Trophoblast cell (in vitro differentiated cells and primary cell): Measurements from ENCODE around the gene OSBPL3.

Source experiments
- DNase-seq, 2 donors: peaks; one replicate each; pipeline ENCODE4 v3.0.0-alpha.2; 2016
- H2AFZ ChIP-seq: 2 replicates; pipeline ENCODE4 v1.6.1; 2013; ENCODE audit warnings: low read length, moderate library complexity, mild to moderate bottlenecking; ENCODE audit not compliant: insufficient read depth, poor library complexity
- H2AK5ac ChIP-seq: 2 replicates; pipeline ENCODE4 v1.6.1; 2013; ENCODE audit warnings: mild to moderate bottlenecking, low read length
- H2BK120ac ChIP-seq: 2 replicates; pipeline ENCODE4 v1.6.1; 2013; ENCODE audit warnings: low read length, mild to moderate bottlenecking, moderate library complexity; ENCODE audit not compliant: insufficient read depth, poor library complexity
- H2BK12ac ChIP-seq: 2 replicates; pipeline ENCODE4 v1.6.1; 2013; ENCODE audit warnings: mild to moderate bottlenecking, low read length, moderate library complexity
- H2BK5ac ChIP-seq: 2 replicates; pipeline ENCODE4 v1.6.1; 2013; ENCODE audit warnings: low read length, low read depth, moderate library complexity, mild to moderate bottlenecking; ENCODE audit not compliant: poor library complexity
- H3K14ac ChIP-seq: 2 replicates; pipeline ENCODE4 v1.6.1; 2013; ENCODE audit warnings: mild to moderate bottlenecking, low read length
- H3K18ac ChIP-seq: 2 replicates; pipeline ENCODE4 v1.6.1; 2013; ENCODE audit warnings: mild to moderate bottlenecking, low read length
- H3K23ac ChIP-seq: 2 replicates; pipeline ENCODE4 v1.6.1; 2013; ENCODE audit warnings: low read length
- H3K27ac ChIP-seq: 2 replicates; pipeline ENCODE4 v1.5.1; 2013; ENCODE audit warnings: low read depth, mild to moderate bottlenecking, inconsistent platforms, low read length, moderate library complexity
- H3K27me3 ChIP-seq: 2 replicates; pipeline ENCODE4 v1.6.1; 2013; ENCODE audit warnings: inconsistent platforms, mild to moderate bottlenecking, low read length, moderate library complexity; ENCODE audit not compliant: insufficient read depth
- H3K36me3 ChIP-seq, 2 experiments: 1 replicate in 1 of 2; 2 replicates in 1 of 2; pipeline ENCODE4 v1.6.1; 2013; ENCODE audit warnings: low read length in 2 of 2, mild to moderate bottlenecking in 2 of 2, moderate library complexity in 1 of 2; ENCODE audit not compliant: insufficient read depth in 2 of 2, control insufficient read depth in 1 of 2
- H3K4ac ChIP-seq: 2 replicates; pipeline ENCODE4 v1.6.1; 2013; ENCODE audit warnings: low read depth, mild to moderate bottlenecking, low read length, moderate library complexity
- H3K4me1 ChIP-seq, 2 experiments: 1 replicate in 1 of 2; 2 replicates in 1 of 2; pipeline ENCODE4 v1.6.1; 2013; ENCODE audit warnings: low read length in 2 of 2, mild to moderate bottlenecking in 2 of 2, moderate library complexity in 1 of 2; ENCODE audit not compliant: insufficient read depth in 2 of 2, control insufficient read depth in 1 of 2
- H3K4me2 ChIP-seq: 2 replicates; pipeline ENCODE4 v1.6.1; 2013; ENCODE audit warnings: inconsistent platforms, mild to moderate bottlenecking, low read length, moderate library complexity
- H3K4me3 ChIP-seq: 2 replicates; pipeline ENCODE4 v1.5.1; 2013; ENCODE audit warnings: mild to moderate bottlenecking, low read depth, low read length, inconsistent platforms
- H3K79me1 ChIP-seq: one replicate; pipeline ENCODE4 v1.6.1; 2013; ENCODE audit warnings: low read length
- H3K79me2 ChIP-seq: 2 replicates; pipeline ENCODE4 v1.6.1; 2013; ENCODE audit warnings: low read length, mild to moderate bottlenecking; ENCODE audit not compliant: control insufficient read depth, insufficient read depth, poor library complexity
- H3K9ac ChIP-seq: 2 replicates; pipeline ENCODE4 v1.6.1; 2013; ENCODE audit warnings: mild to moderate bottlenecking, low read length
- H3K9me3 ChIP-seq: 2 replicates; pipeline ENCODE4 v1.6.1; 2013; ENCODE audit warnings: low read depth, mild to moderate bottlenecking, control low read depth, inconsistent platforms, low read length; ENCODE audit not compliant: insufficient read depth
- H4K12ac ChIP-seq: 2 replicates; pipeline ENCODE4 v1.6.1; 2013; ENCODE audit warnings: low read depth, mild to moderate bottlenecking, low read length, moderate library complexity
- H4K8ac ChIP-seq: 2 replicates; pipeline ENCODE4 v1.6.1; 2013; ENCODE audit warnings: low read depth, mild to moderate bottlenecking, low read length, moderate library complexity
- H4K91ac ChIP-seq: one replicate; pipeline ENCODE4 v1.6.1; 2013; ENCODE audit warnings: low read depth, mild to moderate bottlenecking, low read length, moderate library complexity
- WGBS: extraction: QIAGEN DNeasy Blood & Tissue Kit; methylation state at CpG from one replicate; pipeline ENCODE4 v1.1.7; 2013; ENCODE audit warnings: missing lambda C conversion rate; ENCODE audit not compliant: insufficient read length, insufficient coverage; ENCODE audit errors: extremely low coverage; 5-methylcytosine and 5-hydroxymethylcytosine counted together

The OSBPL3 gene

GRCh38 chr7:24769851-24770250 is 210.1 kb downstream of the OSBPL3 start:
- no CpG with 5 or more reads among the region's 2 CpGs for WGBS
- DNase-seq: no peak
- no peak overlapping the region for H4K12ac ChIP-seq

GRCh38 chr7:24769014-24769830 is 210.8 kb downstream of the OSBPL3 start:
- Histone ChIP-seq H3K4ac (no peak overlapping the region), H3K79me1 (no peaks in the 10 kb centered on the region), H3K9me3 (no peaks in the 10 kb centered on the region), H3K27me3 (no peaks in the 10 kb centered on the region), H3K4me1 (no peaks in the 10 kb centered on the region), H2BK5ac (no peak overlapping the region), H3K36me3 (no peaks in the 10 kb centered on the region), H3K14ac (no peak overlapping the region), H3K4me3 (no peak overlapping the region), H2BK120ac (no peak overlapping the region), H4K12ac (no peak overlapping the region), H3K23ac (no peak overlapping the region), H3K9ac (no peak overlapping the region), H3K18ac (no peak overlapping the region), H4K91ac (no peak overlapping the region), H3K27ac (no peak overlapping the region), H2BK12ac (no peak overlapping the region), H2AFZ (no peak overlapping the region), H4K8ac (no peak overlapping the region), H2AK5ac (no peak overlapping the region), H3K79me2 (no peaks in the 10 kb centered on the region), H3K4me2 (no peak overlapping the region)
- no peak for DNase-seq
- WGBS: no CpG with 5 or more reads among the region's 9 CpGs

More at GRCh38 chr7:24769851-24770250, 210.1 kb downstream of the OSBPL3 start:
- Histone ChIP-seq H3K23ac (no peak overlapping the region), H2BK12ac (no peak overlapping the region), H2BK5ac (no peak overlapping the region), H3K4me1 (no peaks in the 10 kb centered on the region), H2AK5ac (no peak overlapping the region), H2AFZ (no peak overlapping the region), H3K4me3 (no peak overlapping the region), H3K4me2 (no peak overlapping the region), H3K27me3 (no peaks in the 10 kb centered on the region), H3K79me2 (no peaks in the 10 kb centered on the region), H3K4ac (no peak overlapping the region), H3K18ac (no peak overlapping the region), H3K9ac (no peak overlapping the region), H3K27ac (no peak overlapping the region), H2BK120ac (no peak overlapping the region), H3K14ac (no peak overlapping the region), H3K36me3 (no peaks in the 10 kb centered on the region), H4K8ac (no peak overlapping the region), H3K79me1 (no peaks in the 10 kb centered on the region), H3K9me3 (no peaks in the 10 kb centered on the region), H4K91ac (no peak overlapping the region)

GRCh38 chr7:24767878-24768569 is 212.0 kb downstream of the OSBPL3 start:
- no peak overlapping the region for H3K4ac ChIP-seq
- H3K9ac ChIP-seq: no peak overlapping the region
- H3K14ac ChIP-seq: no peak overlapping the region
- no peak overlapping the region for H3K18ac ChIP-seq
- no peaks in the 10 kb centered on the region for H3K27me3 ChIP-seq
- H3K9me3 ChIP-seq: no peaks in the 10 kb centered on the region
- DNase-seq: no peak
- H3K36me3 ChIP-seq: no peaks in the 10 kb centered on the region
- H3K4me2 ChIP-seq: no peak overlapping the region
- no peaks in the 10 kb centered on the region for H3K79me1 ChIP-seq
- no peak overlapping the region for H3K4me3 ChIP-seq
- H4K91ac ChIP-seq: no peak overlapping the region
- no peak overlapping the region for H4K8ac ChIP-seq
- no peak overlapping the region for H4K12ac ChIP-seq
- H2AFZ ChIP-seq: no peak overlapping the region
- WGBS: no CpG with 5 or more reads among the region's 9 CpGs
- H2BK5ac ChIP-seq: no peak overlapping the region
- H2BK12ac ChIP-seq: no peak overlapping the region
- H2BK120ac ChIP-seq: no peak overlapping the region
- H3K79me2 ChIP-seq: no peaks in the 10 kb centered on the region
- H3K4me1 ChIP-seq: no peaks in the 10 kb centered on the region
- no peak overlapping the region for H3K27ac ChIP-seq
- no peak overlapping the region for H3K23ac ChIP-seq
- no peak overlapping the region for H2AK5ac ChIP-seq

- Histone ChIP-seq H3K27me3 (no peaks in the 10 kb centered on the region), H3K79me1 (no peaks in the 10 kb centered on the region), H2AK5ac (no peak overlapping the region), H3K23ac (no peak overlapping the region), H4K8ac (no peak overlapping the region), H3K18ac (no peak overlapping the region), H3K79me2 (no peaks in the 10 kb centered on the region), H3K4me3 (no peak overlapping the region), H3K4me1 (no peaks in the 10 kb centered on the region), H3K4me2 (no peak overlapping the region), H3K36me3 (no peaks in the 10 kb centered on the region), H3K27ac (no peak overlapping the region), H3K14ac (no peak overlapping the region), H3K9me3 (no peaks in the 10 kb centered on the region), H3K4ac (no peak overlapping the region), H2BK5ac (no peak overlapping the region), H4K12ac (no peak overlapping the region), H4K91ac (no peak overlapping the region), H2BK120ac (no peak overlapping the region), H3K9ac (no peak overlapping the region), H2AFZ (no peak overlapping the region), H2BK12ac (no peak overlapping the region)
- no CpG with 5 or more reads among the region's 8 CpGs for WGBS
- peak in 1 of 2 donors; percentile 60 for DNase-seq
These were observed 214.8 kb downstream of the OSBPL3 start for GRCh38 chr7:24764972-24765744.
